ENCODE measurements around the gene NCKAP5.

Gene NCKAP5

DNA sequence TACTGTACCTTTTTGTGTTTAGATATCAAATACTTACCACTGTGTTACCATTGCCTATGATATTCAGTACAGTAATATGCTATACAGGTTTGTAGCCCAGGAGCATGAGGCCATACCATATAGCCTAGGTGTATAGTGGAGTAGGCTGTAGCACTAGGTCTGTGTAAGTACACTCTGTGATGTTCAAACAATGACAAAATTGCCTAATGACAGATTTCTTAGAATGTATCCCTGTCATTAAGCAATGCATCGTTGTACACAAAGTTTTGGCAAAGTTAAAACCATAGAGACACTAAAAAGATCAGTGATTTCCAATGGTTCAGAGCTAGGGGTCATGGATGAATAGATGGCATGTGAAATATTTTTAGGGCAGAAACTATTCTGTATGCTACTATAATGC is 415.5 kb downstream of the NCKAP5 start:
- WGBS (ENCODE audit: insufficient coverage): 100% methylated on average over 1 of the region's 1 CpG
- H3K4me3 ChIP-seq (ENCODE audit: control insufficient read depth in 1 of 7, extremely low read depth in 1 of 7, insufficient read depth in 4 of 7, low read depth in 2 of 7, low read length in 6 of 7): no peak overlapping the region
- ChIA-PET POLR2A (no interaction called here), CTCF (no interaction called here)
- no peaks in the 10 kb centered on the region for H3K9me3 ChIP-seq (ENCODE audit: control extremely low read depth in 1 of 5, control insufficient read depth in 4 of 5, insufficient read depth in 2 of 5, low read depth in 1 of 5, low read length in 4 of 5)
- no peak overlapping the region for H3K27ac ChIP-seq (ENCODE audit: insufficient read depth in 1 of 2, low read depth in 1 of 2, low read length in 2 of 2, poor library complexity in 1 of 2, severe bottlenecking in 2 of 2)
- no peaks in the 10 kb centered on the region for H3K36me3 ChIP-seq (ENCODE audit: control insufficient read depth in 4 of 4, insufficient read depth in 4 of 4, low read length in 3 of 4)
- no peaks in the 10 kb centered on the region for H3K27me3 ChIP-seq (replicated peaks in 2 of 5; ENCODE audit: control insufficient read depth in 4 of 5, insufficient read depth in 5 of 5, low read length in 4 of 5)
- no peak for DNase-seq
- no peaks in the 10 kb centered on the region for H3K4me1 ChIP-seq (ENCODE audit: control extremely low read depth in 1 of 4, control insufficient read depth in 4 of 4, insufficient read depth in 4 of 4, low read length in 3 of 4)

DNA sequence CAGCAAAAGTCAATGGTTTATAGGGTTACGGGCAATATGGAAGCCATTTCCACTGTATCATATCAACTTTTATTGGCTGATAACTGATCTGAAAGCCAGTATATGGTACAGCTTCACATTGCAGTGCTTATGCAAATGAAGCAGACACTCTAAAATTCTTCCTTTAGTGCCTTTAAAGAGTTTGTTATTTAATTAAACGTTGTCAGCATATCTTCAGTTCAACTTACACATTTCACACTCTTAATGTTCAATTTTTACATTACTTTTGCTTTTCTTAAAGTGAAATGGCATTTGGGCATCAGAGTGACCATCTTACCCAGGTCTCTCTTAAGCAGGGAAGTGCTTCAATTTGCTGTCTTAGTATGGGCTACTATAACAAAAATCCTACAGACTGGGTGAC is 420.1 kb downstream of the NCKAP5 start:
- ChIA-PET CTCF (interaction anchor here (1.9 kb wide), 1 partner anchor 13 kb away, joined by 4 read pairs; no protein-coding TSS in a partner anchor), POLR2A (no interaction called here)
- Histone ChIP-seq H3K27ac (ENCODE audit: insufficient read depth in 1 of 2, low read depth in 1 of 2, low read length in 2 of 2, poor library complexity in 1 of 2, severe bottlenecking in 2 of 2) (no peak overlapping the region), H3K4me3 (ENCODE audit: control insufficient read depth in 1 of 7, extremely low read depth in 1 of 7, insufficient read depth in 4 of 7, low read depth in 2 of 7, low read length in 6 of 7) (no peak overlapping the region), H3K27me3 (replicated peaks in 2 of 5; ENCODE audit: control insufficient read depth in 4 of 5, insufficient read depth in 5 of 5, low read length in 4 of 5) (no peaks in the 10 kb centered on the region), H3K9me3 (ENCODE audit: control extremely low read depth in 1 of 5, control insufficient read depth in 4 of 5, insufficient read depth in 2 of 5, low read depth in 1 of 5, low read length in 4 of 5) (no peaks in the 10 kb centered on the region), H3K4me1 (ENCODE audit: control extremely low read depth in 1 of 4, control insufficient read depth in 4 of 4, insufficient read depth in 4 of 4, low read length in 3 of 4) (no peaks in the 10 kb centered on the region), H3K36me3 (ENCODE audit: control insufficient read depth in 4 of 4, insufficient read depth in 4 of 4, low read length in 3 of 4) (no peaks in the 10 kb centered on the region)
- DNase-seq: no peak
- 100% methylated on average over 1 of the region's 2 CpGs for WGBS (ENCODE audit: insufficient coverage)

DNA sequence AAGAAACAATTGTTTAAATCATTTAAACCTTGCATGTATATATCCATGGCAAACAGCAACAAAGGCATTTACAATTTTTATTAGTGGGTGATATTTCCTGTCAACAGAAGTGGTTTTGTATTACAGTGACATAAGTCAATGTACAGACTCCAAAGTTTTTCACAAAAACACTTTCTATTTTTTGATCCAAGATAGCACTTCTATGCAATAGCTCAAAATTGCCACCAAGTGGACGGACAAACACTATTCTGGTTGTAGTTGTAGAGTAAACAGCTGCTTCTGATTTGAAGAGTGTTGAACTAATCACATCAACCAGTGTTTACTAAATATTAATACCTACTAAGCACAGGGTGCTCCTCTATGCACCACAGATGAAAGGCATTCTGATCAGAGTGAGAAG is 421.4 kb downstream of the NCKAP5 start:
- no peak for DNase-seq
- Histone ChIP-seq H3K36me3 (ENCODE audit: control insufficient read depth in 4 of 4, insufficient read depth in 4 of 4, low read length in 3 of 4) (no peaks in the 10 kb centered on the region), H3K4me1 (ENCODE audit: control extremely low read depth in 1 of 4, control insufficient read depth in 4 of 4, insufficient read depth in 4 of 4, low read length in 3 of 4) (no peaks in the 10 kb centered on the region), H3K9me3 (ENCODE audit: control extremely low read depth in 1 of 5, control insufficient read depth in 4 of 5, insufficient read depth in 2 of 5, low read depth in 1 of 5, low read length in 4 of 5) (no peaks in the 10 kb centered on the region), H3K27ac (ENCODE audit: insufficient read depth in 1 of 2, low read depth in 1 of 2, low read length in 2 of 2, poor library complexity in 1 of 2, severe bottlenecking in 2 of 2) (no peak overlapping the region), H3K4me3 (ENCODE audit: control insufficient read depth in 1 of 7, extremely low read depth in 1 of 7, insufficient read depth in 4 of 7, low read depth in 2 of 7, low read length in 6 of 7) (no peak overlapping the region), H3K27me3 (replicated peaks in 2 of 5; ENCODE audit: control insufficient read depth in 4 of 5, insufficient read depth in 5 of 5, low read length in 4 of 5) (no peaks in the 10 kb centered on the region)
- ChIA-PET CTCF (interaction anchor here (1.9 kb wide), 1 partner anchor 14 kb away, joined by 4 read pairs; no protein-coding TSS in a partner anchor), POLR2A (no interaction called here)
- no CpG with 5 or more reads among the region's 1 CpG for WGBS (ENCODE audit: insufficient coverage)

DNA sequence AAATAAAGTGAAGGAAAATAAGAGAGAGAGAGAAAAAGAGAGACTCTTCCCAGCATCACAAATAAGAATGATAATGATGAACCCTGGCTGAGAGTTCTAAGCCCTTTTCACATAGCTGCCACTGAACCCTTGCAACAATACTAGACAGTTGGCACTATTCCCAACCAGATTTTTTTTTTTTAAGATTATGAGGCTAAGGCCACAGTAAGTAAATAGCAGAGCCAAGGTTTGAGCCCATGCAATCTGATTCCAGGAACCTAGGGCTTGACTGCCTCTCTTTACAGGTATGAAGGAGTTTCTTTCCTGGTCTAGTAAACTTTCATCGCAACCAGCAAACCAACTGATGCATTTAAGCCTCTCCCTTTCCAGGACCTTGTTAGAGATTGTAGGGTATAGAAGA is 424.6 kb downstream of the NCKAP5 start:
- no peak for DNase-seq
- H3K27ac ChIP-seq (ENCODE audit: insufficient read depth in 1 of 2, low read depth in 1 of 2, low read length in 2 of 2, poor library complexity in 1 of 2, severe bottlenecking in 2 of 2): no peak overlapping the region
- CTCF ChIA-PET: no interaction called here
- H3K4me3 ChIP-seq (ENCODE audit: control insufficient read depth in 1 of 7, extremely low read depth in 1 of 7, insufficient read depth in 4 of 7, low read depth in 2 of 7, low read length in 6 of 7): no peak overlapping the region
- no peaks in the 10 kb centered on the region for H3K36me3 ChIP-seq (ENCODE audit: control insufficient read depth in 4 of 4, insufficient read depth in 4 of 4, low read length in 3 of 4)
- H3K27me3 ChIP-seq (replicated peaks in 2 of 5; ENCODE audit: control insufficient read depth in 4 of 5, insufficient read depth in 5 of 5, low read length in 4 of 5): peaks cover 0 to 1% (median 0%) of the 10 kb centered on the region in 5 experiments
- H3K9me3 ChIP-seq (ENCODE audit: control extremely low read depth in 1 of 5, control insufficient read depth in 4 of 5, insufficient read depth in 2 of 5, low read depth in 1 of 5, low read length in 4 of 5): no peaks in the 10 kb centered on the region
- 100% methylated on average over 1 of the region's 1 CpG for WGBS (ENCODE audit: insufficient coverage)
- POLR2A ChIA-PET: no interaction called here
- no peaks in the 10 kb centered on the region for H3K4me1 ChIP-seq (ENCODE audit: control extremely low read depth in 1 of 4, control insufficient read depth in 4 of 4, insufficient read depth in 4 of 4, low read length in 3 of 4)

DNA sequence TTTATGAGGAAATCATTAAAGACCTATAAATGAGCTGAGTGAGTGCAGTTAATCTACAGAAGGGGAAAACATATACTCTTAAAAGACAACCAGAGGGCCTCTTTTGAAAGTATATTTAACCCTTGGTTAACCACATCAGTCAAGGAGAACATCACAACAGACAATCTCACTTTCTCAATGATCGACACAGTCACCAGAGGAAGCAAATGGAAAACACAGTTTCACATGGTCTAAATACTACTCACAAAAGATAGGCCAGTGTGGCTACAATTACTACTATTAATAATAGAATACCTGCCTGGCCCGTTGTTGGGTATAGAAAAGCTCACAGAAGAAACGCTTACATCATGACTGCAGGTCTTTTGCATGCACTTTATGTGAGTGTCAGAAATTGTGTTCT is 426.2 kb downstream of the NCKAP5 start:
- Histone ChIP-seq H3K9me3 (ENCODE audit: control extremely low read depth in 1 of 5, control insufficient read depth in 4 of 5, insufficient read depth in 2 of 5, low read depth in 1 of 5, low read length in 4 of 5) (no peaks in the 10 kb centered on the region), H3K36me3 (ENCODE audit: control insufficient read depth in 4 of 4, insufficient read depth in 4 of 4, low read length in 3 of 4) (no peaks in the 10 kb centered on the region), H3K4me3 (ENCODE audit: control insufficient read depth in 1 of 7, extremely low read depth in 1 of 7, insufficient read depth in 4 of 7, low read depth in 2 of 7, low read length in 6 of 7) (no peak overlapping the region), H3K27me3 (replicated peaks in 2 of 5; ENCODE audit: control insufficient read depth in 4 of 5, insufficient read depth in 5 of 5, low read length in 4 of 5) (peaks cover 0 to 1% (median 0%) of the 10 kb centered on the region in 5 experiments), H3K4me1 (ENCODE audit: control extremely low read depth in 1 of 4, control insufficient read depth in 4 of 4, insufficient read depth in 4 of 4, low read length in 3 of 4) (no peaks in the 10 kb centered on the region), H3K27ac (ENCODE audit: insufficient read depth in 1 of 2, low read depth in 1 of 2, low read length in 2 of 2, poor library complexity in 1 of 2, severe bottlenecking in 2 of 2) (no peak overlapping the region)
- ChIA-PET CTCF (no interaction called here), POLR2A (no interaction called here)
- 100% methylated on average over 2 of the region's 3 CpGs for WGBS (ENCODE audit: insufficient coverage)
- DNase-seq: no peak

DNA sequence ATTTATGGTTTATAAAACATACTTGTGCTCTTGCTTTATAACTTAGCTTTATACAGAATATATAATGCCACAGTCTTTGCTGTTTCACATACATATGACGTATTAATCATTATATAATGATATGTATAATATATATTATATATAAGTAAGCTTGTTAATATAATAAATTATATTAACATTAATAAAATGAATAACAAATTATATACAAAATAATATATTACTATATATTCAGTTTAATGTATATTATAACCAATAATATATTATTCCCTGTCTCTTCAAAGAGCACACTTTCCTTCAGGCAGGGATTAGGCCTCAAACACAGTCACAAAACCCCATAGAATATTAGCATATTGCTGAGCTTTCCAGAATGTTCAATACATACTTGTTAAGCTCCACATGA is 427.6 kb downstream of the NCKAP5 start:
- CTCF ChIA-PET: no interaction called here

DNA sequence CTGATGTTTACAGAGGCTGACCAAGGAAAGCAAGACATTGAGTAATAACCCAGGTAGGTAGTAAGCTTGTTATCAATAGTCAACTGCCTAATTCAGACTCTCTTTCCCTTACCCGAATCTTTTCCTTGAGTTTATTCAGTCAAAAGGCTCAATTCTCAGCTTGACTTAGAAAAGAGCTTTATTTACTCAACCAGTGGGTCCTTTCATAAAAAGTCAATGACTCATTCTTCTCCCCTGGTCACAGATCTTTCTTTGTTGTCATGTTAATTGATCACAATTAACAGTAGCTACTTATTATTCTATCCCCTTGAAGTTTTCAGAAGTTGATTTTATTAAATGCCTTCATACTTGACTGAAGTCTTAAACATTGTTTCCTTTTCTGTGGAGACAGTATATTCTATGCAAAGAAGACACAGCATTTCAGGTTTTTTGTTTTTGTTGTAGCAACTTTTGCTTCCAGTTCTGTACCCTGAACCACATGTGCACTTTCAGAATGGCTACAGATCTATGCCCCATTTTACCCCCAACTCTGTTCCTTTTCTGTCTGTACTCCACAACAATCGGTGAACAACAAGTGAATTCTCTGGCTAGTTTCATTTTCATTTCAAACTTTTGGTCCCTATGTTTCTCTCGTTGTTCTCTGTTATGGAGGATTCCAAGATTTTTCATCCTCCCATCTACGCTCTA is 428.3 kb downstream of the NCKAP5 start:
- H3K4me3 ChIP-seq (ENCODE audit: control insufficient read depth in 1 of 7, extremely low read depth in 1 of 7, insufficient read depth in 4 of 7, low read depth in 2 of 7, low read length in 6 of 7): no peak overlapping the region
- H3K9me3 ChIP-seq (ENCODE audit: control extremely low read depth in 1 of 5, control insufficient read depth in 4 of 5, insufficient read depth in 2 of 5, low read depth in 1 of 5, low read length in 4 of 5): no peaks in the 10 kb centered on the region
- CTCF ChIA-PET: no interaction called here
- H3K4me1 ChIP-seq (ENCODE audit: control extremely low read depth in 1 of 4, control insufficient read depth in 4 of 4, insufficient read depth in 4 of 4, low read length in 3 of 4): no peaks in the 10 kb centered on the region
- peaks cover 0 to 1% (median 0%) of the 10 kb centered on the region in 5 experiments for H3K27me3 ChIP-seq (replicated peaks in 2 of 5; ENCODE audit: control insufficient read depth in 4 of 5, insufficient read depth in 5 of 5, low read length in 4 of 5)
- 86% methylated on average over 4 of the region's 4 CpGs for WGBS (ENCODE audit: insufficient coverage)
- DNase-seq: no peak
- H3K36me3 ChIP-seq (ENCODE audit: control insufficient read depth in 4 of 4, insufficient read depth in 4 of 4, low read length in 3 of 4): no peaks in the 10 kb centered on the region
- POLR2A ChIA-PET: no interaction called here
- H3K27ac ChIP-seq (ENCODE audit: insufficient read depth in 1 of 2, low read depth in 1 of 2, low read length in 2 of 2, poor library complexity in 1 of 2, severe bottlenecking in 2 of 2): no peak overlapping the region

More for the DNA sequence above, 427.6 kb downstream of the NCKAP5 start:
- H3K27ac ChIP-seq (ENCODE audit: insufficient read depth in 1 of 2, low read depth in 1 of 2, low read length in 2 of 2, poor library complexity in 1 of 2, severe bottlenecking in 2 of 2): no peak overlapping the region
- H3K4me1 ChIP-seq (ENCODE audit: control extremely low read depth in 1 of 4, control insufficient read depth in 4 of 4, insufficient read depth in 4 of 4, low read length in 3 of 4): no peaks in the 10 kb centered on the region
- no peak for DNase-seq
- POLR2A ChIA-PET: no interaction called here
- H3K36me3 ChIP-seq (ENCODE audit: control insufficient read depth in 4 of 4, insufficient read depth in 4 of 4, low read length in 3 of 4): no peaks in the 10 kb centered on the region
- no peak overlapping the region for H3K4me3 ChIP-seq (ENCODE audit: control insufficient read depth in 1 of 7, extremely low read depth in 1 of 7, insufficient read depth in 4 of 7, low read depth in 2 of 7, low read length in 6 of 7)
- WGBS (ENCODE audit: insufficient coverage): no CpG with 5 or more reads among the region's 1 CpG
- H3K27me3 ChIP-seq (replicated peaks in 2 of 5; ENCODE audit: control insufficient read depth in 4 of 5, insufficient read depth in 5 of 5, low read length in 4 of 5): peaks cover 0 to 1% (median 0%) of the 10 kb centered on the region in 5 experiments
- no peaks in the 10 kb centered on the region for H3K9me3 ChIP-seq (ENCODE audit: control extremely low read depth in 1 of 5, control insufficient read depth in 4 of 5, insufficient read depth in 2 of 5, low read depth in 1 of 5, low read length in 4 of 5)

Data from common myeloid progenitor, CD34-positive (primary cell).